ENCODE results near the gene FBXO31.

The FBXO31 gene

GRCh38 chr16:87360862-87361610 lies 22.5 kb downstream of the FBXO31 start:
- Histone ChIP-seq H3K27ac (no peak overlapping the region), H3K4me3 (no peak overlapping the region)
- no peak for TF ChIP-seq CTCF (IDR thresholded peaks at IDR 0.05)
- no peak for DNase-seq (ENCODE audit: low spot score)

GRCh38 chr16:87359121-87359520 lies 24.5 kb downstream of the FBXO31 start:
- no peak for TF ChIP-seq CTCF (IDR thresholded peaks at IDR 0.05)
- no peak overlapping the region for H3K27ac ChIP-seq
- no peak for DNase-seq (ENCODE audit: low spot score)
- H3K4me3 ChIP-seq: no peak overlapping the region

- DNase-seq (ENCODE audit: low spot score): no peak
- Histone ChIP-seq H3K4me3 (no peak overlapping the region), H3K27ac (no peak overlapping the region)
- no peak for TF ChIP-seq CTCF (IDR thresholded peaks at IDR 0.05)
Measured at GRCh38 chr16:87358696-87359095, 24.9 kb downstream of the FBXO31 start.

- Histone ChIP-seq H3K4me3 (no peak overlapping the region), H3K27ac (no peak overlapping the region)
- DNase-seq (ENCODE audit: low spot score): no peak
- TF ChIP-seq CTCF (IDR thresholded peaks at IDR 0.05): no peak
Measured at GRCh38 chr16:87358250-87358649, 25.3 kb downstream of the FBXO31 start.

GRCh38 chr16:87356491-87356853 lies 27.1 kb downstream of the FBXO31 start:
- Histone ChIP-seq H3K27ac (no peak overlapping the region), H3K4me3 (no peak overlapping the region)

GRCh38 chr16:87353613-87354012 lies 30.0 kb downstream of the FBXO31 start:
- no peak for TF ChIP-seq CTCF (IDR thresholded peaks at IDR 0.05)
- Histone ChIP-seq H3K4me3 (no peak overlapping the region), H3K27ac (no peak overlapping the region)
- DNase-seq (ENCODE audit: low spot score): no peak

More at GRCh38 chr16:87356491-87356853, 27.1 kb downstream of the FBXO31 start:
- no peak for DNase-seq (ENCODE audit: low spot score)
- TF ChIP-seq CTCF (IDR thresholded peaks at IDR 0.05): no peak

GRCh38 chr16:87352818-87353217 lies 30.8 kb downstream of the FBXO31 start:
- Histone ChIP-seq H3K27ac (no peak overlapping the region), H3K4me3 (no peak overlapping the region)
- no peak for DNase-seq (ENCODE audit: low spot score)
- no peak for TF ChIP-seq CTCF (IDR thresholded peaks at IDR 0.05)

Data from coronary artery (tissue), 2 donors.